ENCODE data around the gene PRKAG2. TPM values are rescaled to one million over a fixed set of nuclear protein-coding genes. Genes with fewer than 3 reads are reported as not detected.

Gene PRKAG2
- total RNA-seq, 1 donor from 2014 or later, result 15.7 TPM

GRCh38 chr7:151768805-151769187 is 108.1 kb downstream of the PRKAG2 start:
- Mint-ChIP-seq H3K4me3 (no peak overlapping the region), H3K27me3 (ENCODE audit: low read depth) (peaks cover 25% of the 10 kb centered on the region), H3K9me3 (no peaks in the 10 kb centered on the region), H3K27ac (no peak overlapping the region), H3K36me3 (no peaks in the 10 kb centered on the region), H3K4me1 (no peaks in the 10 kb centered on the region)
- no peak for DNase-seq (ENCODE audit: low spot score in 2 of 2, unreplicated experiment in 2 of 2)
- TF ChIP-seq, protein P1, sequence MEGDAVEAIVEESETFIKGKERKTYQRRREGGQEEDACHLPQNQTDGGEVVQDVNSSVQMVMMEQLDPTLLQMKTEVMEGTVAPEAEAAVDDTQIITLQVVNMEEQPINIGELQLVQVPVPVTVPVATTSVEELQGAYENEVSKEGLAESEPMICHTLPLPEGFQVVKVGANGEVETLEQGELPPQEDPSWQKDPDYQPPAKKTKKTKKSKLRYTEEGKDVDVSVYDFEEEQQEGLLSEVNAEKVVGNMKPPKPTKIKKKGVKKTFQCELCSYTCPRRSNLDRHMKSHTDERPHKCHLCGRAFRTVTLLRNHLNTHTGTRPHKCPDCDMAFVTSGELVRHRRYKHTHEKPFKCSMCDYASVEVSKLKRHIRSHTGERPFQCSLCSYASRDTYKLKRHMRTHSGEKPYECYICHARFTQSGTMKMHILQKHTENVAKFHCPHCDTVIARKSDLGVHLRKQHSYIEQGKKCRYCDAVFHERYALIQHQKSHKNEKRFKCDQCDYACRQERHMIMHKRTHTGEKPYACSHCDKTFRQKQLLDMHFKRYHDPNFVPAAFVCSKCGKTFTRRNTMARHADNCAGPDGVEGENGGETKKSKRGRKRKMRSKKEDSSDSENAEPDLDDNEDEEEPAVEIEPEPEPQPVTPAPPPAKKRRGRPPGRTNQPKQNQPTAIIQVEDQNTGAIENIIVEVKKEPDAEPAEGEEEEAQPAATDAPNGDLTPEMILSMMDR (IDR thresholded peaks at IDR 0.05; ENCODE audit: unreplicated experiment), result no peak

- Mint-ChIP-seq H3K27ac (no peak overlapping the region), H3K27me3 (ENCODE audit: low read depth) (peaks cover 28% of the 10 kb centered on the region), H3K36me3 (no peaks in the 10 kb centered on the region), H3K9me3 (no peaks in the 10 kb centered on the region), H3K4me1 (no peaks in the 10 kb centered on the region), H3K4me3 (no peak overlapping the region)
- no peak for DNase-seq (ENCODE audit: low spot score in 2 of 2, unreplicated experiment in 2 of 2)
- TF ChIP-seq, protein P1 (IDR thresholded peaks at IDR 0.05; ENCODE audit: unreplicated experiment), result no peak
Measured at GRCh38 chr7:151767557-151767956, 109.4 kb downstream of the PRKAG2 start.

- Mint-ChIP-seq H3K27ac (no peak overlapping the region), H3K4me1 (peaks cover 2% of the 10 kb centered on the region), H3K9me3 (no peaks in the 10 kb centered on the region), H3K27me3 (ENCODE audit: low read depth) (peaks cover 10% of the 10 kb centered on the region), H3K36me3 (no peaks in the 10 kb centered on the region), H3K4me3 (no peak overlapping the region)
- no peak for DNase-seq (ENCODE audit: low spot score in 2 of 2, unreplicated experiment in 2 of 2)
- TF ChIP-seq, protein P1 (IDR thresholded peaks at IDR 0.05; ENCODE audit: unreplicated experiment), result no peak
Measured at GRCh38 chr7:151764056-151764920, 112.6 kb downstream of the PRKAG2 start.

DNA sequence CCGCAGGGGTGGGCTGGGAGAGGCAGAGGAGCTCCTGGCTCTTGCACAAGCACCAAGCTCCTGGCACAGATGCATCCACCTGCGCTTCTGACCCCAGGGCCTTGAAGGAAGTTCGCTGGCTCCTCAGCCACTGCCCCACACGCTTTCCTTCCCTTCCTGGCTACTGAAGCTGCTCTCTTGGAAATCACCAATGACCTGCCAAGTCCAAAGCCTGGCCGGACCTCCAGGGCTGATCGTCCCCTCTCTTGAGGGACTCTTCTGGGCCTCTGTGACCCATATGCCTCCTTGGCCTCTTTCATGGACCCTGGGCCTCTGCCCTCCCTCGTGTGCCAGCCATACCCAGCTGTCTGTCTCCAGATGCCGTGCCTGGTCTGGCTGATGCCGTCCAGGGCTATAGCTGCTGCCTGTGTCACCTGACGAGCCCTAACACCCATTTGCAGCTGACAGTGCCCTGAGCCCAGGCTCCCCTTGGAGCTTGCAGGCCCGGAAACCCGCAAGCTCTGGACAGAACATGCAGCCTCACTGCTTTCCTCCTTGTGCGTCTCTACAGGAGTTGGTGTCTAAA is 113.4 kb downstream of the PRKAG2 start:
- Mint-ChIP-seq H3K4me3 (no peak overlapping the region), H3K9me3 (no peaks in the 10 kb centered on the region), H3K27me3 (ENCODE audit: low read depth) (peaks cover 10% of the 10 kb centered on the region), H3K4me1 (peaks cover 10% of the 10 kb centered on the region), H3K36me3 (no peaks in the 10 kb centered on the region), H3K27ac (no peak overlapping the region)
- no peak for DNase-seq (ENCODE audit: low spot score in 2 of 2, unreplicated experiment in 2 of 2)
- TF ChIP-seq, protein P1 (IDR thresholded peaks at IDR 0.05; ENCODE audit: unreplicated experiment), result no peak

DNA sequence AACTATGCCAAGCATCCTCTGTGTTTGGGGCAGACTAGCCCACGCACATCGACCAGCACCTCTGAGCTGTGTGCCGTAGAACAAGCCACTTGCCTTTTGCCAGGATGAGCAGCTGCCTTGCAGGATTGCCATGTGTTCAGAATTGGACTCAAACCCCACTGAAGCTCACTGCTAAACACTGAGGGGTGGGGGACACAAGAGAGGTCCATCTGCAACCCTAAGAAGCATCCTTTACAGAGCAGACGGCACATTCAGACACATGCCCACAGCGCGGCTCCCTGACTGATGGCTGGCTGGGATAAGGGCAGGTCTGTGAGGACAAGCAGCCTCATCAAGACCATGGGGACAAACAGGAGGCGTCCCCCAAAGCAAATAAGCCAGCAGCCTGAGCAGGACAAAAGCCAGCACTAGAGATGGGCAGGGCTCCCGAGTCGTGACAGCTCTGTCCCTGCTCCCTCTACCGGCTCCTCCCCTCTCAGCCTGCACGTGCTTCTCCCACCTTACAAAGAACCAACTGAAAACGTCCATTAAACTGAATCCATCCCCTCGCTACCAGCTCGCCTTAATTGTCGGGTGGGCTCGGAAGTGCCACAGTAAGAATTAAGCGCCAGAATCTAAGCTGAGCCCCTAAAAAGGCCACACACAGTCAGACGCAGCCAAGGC is 114.2 kb downstream of the PRKAG2 start:
- H3K9me3 Mint-ChIP-seq, result no peaks in the 10 kb centered on the region
- peaks cover 17% of the 10 kb centered on the region for H3K4me1 Mint-ChIP-seq
- H3K4me3 Mint-ChIP-seq, result no peak overlapping the region
- H3K27ac Mint-ChIP-seq, result no peak overlapping the region
- DNase-seq (ENCODE audit: low spot score in 2 of 2, unreplicated experiment in 2 of 2), result no peak
- no peaks in the 10 kb centered on the region for H3K36me3 Mint-ChIP-seq
- TF ChIP-seq, protein P1 (IDR thresholded peaks at IDR 0.05; ENCODE audit: unreplicated experiment), result no peak
- H3K27me3 Mint-ChIP-seq (ENCODE audit: low read depth), result peaks cover 10% of the 10 kb centered on the region
